Loucy (cell line): ENCODE data around the gene EBF3.

Source experiments
- EZH2phosphoT487 ChIP-seq: fragments of 200-600 bp; IDR thresholded peaks from 2 replicates; pipeline ENCODE4 v1.6.1; 2018; ENCODE audit warnings: antibody characterized with exemption, mild to moderate bottlenecking, moderate library complexity, borderline replicate concordance
- TF ChIP-seq, protein P1 (sequence below): fragments of 200-600 bp; sonication (generic); conservative IDR thresholded peaks from 2 replicates; pipeline ENCODE4 v1.5.1; 2014; ENCODE audit warnings: mild to moderate bottlenecking, antibody characterized with exemption, low read length

DNA sequence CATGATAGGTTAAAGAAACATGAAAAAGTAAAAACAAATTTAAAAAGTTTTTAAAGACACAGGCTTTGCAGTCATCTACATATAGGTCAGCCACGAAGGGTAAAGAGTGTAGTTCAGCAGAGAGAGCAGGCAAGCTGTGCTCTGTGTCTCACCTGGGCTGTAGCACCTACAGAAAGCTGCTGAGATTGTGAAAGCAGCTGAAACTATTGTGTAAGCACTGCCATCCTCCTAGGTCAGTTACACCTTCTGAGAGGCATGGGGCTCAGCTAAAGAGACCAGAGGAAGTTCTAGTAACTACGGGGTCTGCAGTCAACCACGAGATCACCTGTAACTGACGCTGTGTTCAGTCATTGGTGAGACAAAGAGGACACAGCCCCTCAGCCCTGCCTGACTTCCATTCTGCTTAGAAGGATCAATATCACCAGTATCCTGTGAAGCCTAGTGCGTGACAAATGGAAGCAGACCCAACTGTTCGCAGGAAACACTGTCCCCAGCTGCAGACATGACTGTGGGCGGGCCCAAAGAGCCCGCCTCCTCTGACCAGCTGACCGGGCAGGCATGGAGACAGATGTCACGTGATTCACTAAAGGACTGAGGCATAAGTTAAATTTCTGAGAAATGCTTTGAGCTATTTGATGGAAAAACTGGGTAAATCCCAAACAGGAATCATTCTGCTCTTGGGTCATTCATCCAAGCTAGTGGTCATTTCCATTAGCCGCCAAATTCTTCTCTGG, 87.9 kb downstream of the EBF3 start:
- TF ChIP-seq, protein P1, sequence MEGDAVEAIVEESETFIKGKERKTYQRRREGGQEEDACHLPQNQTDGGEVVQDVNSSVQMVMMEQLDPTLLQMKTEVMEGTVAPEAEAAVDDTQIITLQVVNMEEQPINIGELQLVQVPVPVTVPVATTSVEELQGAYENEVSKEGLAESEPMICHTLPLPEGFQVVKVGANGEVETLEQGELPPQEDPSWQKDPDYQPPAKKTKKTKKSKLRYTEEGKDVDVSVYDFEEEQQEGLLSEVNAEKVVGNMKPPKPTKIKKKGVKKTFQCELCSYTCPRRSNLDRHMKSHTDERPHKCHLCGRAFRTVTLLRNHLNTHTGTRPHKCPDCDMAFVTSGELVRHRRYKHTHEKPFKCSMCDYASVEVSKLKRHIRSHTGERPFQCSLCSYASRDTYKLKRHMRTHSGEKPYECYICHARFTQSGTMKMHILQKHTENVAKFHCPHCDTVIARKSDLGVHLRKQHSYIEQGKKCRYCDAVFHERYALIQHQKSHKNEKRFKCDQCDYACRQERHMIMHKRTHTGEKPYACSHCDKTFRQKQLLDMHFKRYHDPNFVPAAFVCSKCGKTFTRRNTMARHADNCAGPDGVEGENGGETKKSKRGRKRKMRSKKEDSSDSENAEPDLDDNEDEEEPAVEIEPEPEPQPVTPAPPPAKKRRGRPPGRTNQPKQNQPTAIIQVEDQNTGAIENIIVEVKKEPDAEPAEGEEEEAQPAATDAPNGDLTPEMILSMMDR: no peak
- TF ChIP-seq EZH2phosphoT487: no peak
